ENCODE measurements around the gene EIF3D. TPM values are rescaled to one million over a fixed set of nuclear protein-coding genes. Genes with fewer than 3 reads are reported as not detected.

Gene EIF3D
- total RNA-seq, 2 donors from 2014 or later = 136 to 177 TPM

DNA sequence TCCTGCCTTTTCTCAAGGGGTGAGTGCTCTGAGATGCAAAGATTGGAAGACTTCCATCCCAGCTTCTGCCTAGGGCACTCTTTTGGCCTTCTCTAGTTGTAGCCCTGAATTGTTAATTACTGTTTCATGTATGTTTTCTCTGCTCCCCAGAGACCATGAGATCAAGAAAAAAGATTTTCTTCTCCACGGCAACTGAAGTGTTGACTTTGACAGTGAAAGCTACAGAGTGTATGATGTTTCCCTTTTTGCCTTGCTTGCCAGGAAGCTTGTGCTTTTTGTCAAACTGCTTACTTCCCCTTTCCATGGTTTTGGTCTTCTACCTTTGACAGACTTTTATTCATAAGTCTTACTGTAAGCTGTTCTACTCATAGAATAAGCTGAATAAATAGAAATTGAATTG is 23.3 kb upstream of the EIF3D start:
- WGBS, 2 donors = 36 to 75% methylated on average over 1 of the region's 1 CpG
- Histone ChIP-seq H3K27me3 (no peaks in the 10 kb centered on the region), H3K4me3 (no peak overlapping the region), H3K9me3 (no peaks in the 10 kb centered on the region), H3K27ac (no peak overlapping the region), H3K4me1 (no peaks in the 10 kb centered on the region), H3K36me3 (replicated peaks in 1 of 2; ENCODE audit: insufficient read depth in 1 of 2, low read depth in 2 of 2) (no peaks in the 10 kb centered on the region)
- intact Hi-C loops (cut with DNase I) = no loop called here
- TF ChIP-seq, protein P1, sequence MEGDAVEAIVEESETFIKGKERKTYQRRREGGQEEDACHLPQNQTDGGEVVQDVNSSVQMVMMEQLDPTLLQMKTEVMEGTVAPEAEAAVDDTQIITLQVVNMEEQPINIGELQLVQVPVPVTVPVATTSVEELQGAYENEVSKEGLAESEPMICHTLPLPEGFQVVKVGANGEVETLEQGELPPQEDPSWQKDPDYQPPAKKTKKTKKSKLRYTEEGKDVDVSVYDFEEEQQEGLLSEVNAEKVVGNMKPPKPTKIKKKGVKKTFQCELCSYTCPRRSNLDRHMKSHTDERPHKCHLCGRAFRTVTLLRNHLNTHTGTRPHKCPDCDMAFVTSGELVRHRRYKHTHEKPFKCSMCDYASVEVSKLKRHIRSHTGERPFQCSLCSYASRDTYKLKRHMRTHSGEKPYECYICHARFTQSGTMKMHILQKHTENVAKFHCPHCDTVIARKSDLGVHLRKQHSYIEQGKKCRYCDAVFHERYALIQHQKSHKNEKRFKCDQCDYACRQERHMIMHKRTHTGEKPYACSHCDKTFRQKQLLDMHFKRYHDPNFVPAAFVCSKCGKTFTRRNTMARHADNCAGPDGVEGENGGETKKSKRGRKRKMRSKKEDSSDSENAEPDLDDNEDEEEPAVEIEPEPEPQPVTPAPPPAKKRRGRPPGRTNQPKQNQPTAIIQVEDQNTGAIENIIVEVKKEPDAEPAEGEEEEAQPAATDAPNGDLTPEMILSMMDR (IDR thresholded peaks at IDR 0.05) = no peak
- no peak for TF ChIP-seq POLR2A (IDR thresholded peaks at IDR 0.05)
- no peak for DNase-seq
- no peak for ATAC-seq

DNA sequence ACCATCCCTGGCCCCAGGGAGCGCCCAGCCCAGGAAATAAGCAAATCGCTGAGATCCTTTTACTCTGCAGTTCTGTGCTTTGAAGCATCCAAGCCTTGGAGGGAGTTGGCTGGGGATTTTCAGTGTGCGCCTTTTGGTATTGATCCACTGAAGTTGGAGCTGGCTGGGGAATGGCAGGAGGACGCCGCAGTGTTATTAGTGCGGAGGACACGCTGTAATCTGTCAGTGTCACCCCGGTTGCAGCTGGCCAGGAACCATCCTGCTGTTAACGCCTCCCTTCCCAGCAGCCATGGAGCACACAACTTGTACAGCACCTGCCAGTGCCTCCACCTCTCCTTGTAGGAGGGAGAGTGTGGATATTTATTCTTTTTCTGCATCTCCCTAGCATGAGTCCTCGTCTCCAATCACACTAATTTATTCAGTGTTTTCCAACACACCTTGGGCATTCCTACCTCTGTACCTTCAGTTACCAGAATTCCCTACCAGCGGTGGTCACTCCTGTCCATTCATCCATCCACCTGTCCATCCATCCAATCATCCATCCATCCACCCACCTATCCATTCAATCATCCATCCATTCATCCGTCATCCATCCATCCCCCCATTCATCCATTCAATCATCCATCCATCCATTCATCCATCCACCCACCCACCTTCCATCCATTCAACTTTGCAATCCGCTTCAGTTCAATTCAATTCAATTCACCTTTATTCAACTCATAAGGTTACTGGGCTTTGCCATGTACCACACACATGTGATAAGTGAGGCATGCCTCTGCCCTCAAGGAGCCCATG is 21.9 kb upstream of the EIF3D start:
- H3K27ac ChIP-seq = no peak overlapping the region
- H3K4me3 ChIP-seq = no peak overlapping the region
- H3K9me3 ChIP-seq = no peaks in the 10 kb centered on the region
- H3K27me3 ChIP-seq = no peaks in the 10 kb centered on the region
- intact Hi-C loops (cut with DNase I) = no loop called here
- WGBS, 2 donors = 31 to 37% methylated on average over 11 to 13 of the region's 13 CpGs
- ATAC-seq = no peak
- peaks cover 3% of the 10 kb centered on the region for H3K4me1 ChIP-seq
- DNase-seq = no peak
- TF ChIP-seq, protein P1 (IDR thresholded peaks at IDR 0.05) = no peak
- no peak for TF ChIP-seq POLR2A (IDR thresholded peaks at IDR 0.05)
- H3K36me3 ChIP-seq (replicated peaks in 1 of 2; ENCODE audit: insufficient read depth in 1 of 2, low read depth in 2 of 2) = no peaks in the 10 kb centered on the region

DNA sequence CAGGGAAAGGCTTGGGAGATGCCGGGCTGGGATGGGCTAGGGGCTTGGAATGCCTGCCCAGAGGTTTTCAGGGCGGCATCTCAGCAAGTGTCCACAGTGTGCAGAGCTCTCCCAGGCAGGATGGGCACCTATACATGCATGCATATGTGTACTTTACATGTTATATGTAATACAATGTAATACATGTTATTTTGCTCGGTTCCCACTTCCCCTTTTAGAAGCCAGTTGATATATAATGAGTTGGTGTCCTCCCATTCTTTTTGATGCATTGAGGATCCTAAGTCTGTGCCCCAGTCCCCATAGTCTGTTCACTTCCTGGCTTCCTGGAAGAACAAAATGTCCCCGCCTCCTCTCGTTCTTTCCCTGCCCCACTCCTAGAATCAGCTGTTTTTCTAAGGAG is 20.1 kb upstream of the EIF3D start:
- Histone ChIP-seq H3K4me1 (peaks cover 3% of the 10 kb centered on the region), H3K36me3 (replicated peaks in 1 of 2; ENCODE audit: insufficient read depth in 1 of 2, low read depth in 2 of 2) (no peaks in the 10 kb centered on the region), H3K27ac (no peak overlapping the region), H3K9me3 (no peaks in the 10 kb centered on the region), H3K4me3 (no peak overlapping the region), H3K27me3 (no peaks in the 10 kb centered on the region)
- intact Hi-C loops (cut with DNase I) = loop anchor here (5.0 kb wide), 2 partner anchors 223 to 313 kb away; partner anchors contain the start of gene NCF4
- ATAC-seq (no peak), DNase-seq (no peak)
- 64 to 69% methylated on average over 5 of the region's 5 CpGs for WGBS, 2 donors
- TF ChIP-seq POLR2A (IDR thresholded peaks at IDR 0.05) = no peak
- TF ChIP-seq, protein P1 (IDR thresholded peaks at IDR 0.05) = no peak

DNA sequence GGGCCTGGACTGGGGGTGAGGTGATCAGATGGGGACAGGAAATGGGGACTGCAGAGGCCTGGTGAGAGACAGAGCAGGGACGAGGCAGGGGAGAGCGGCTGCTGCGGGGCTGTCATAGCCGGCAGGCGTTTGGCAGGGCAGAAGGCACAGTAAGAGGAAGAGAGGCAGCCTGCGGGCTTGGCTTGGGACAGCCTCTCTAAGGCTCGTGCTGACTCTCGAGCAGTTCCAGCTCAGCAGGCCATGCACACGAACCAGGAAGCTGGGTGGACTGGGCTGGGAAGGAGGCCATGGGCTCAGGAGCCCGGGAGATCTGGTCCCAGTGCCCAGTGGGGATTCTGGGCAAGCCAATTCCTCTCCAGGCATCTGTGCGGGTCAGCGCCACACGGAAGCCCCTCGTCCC is 19.6 kb upstream of the EIF3D start:
- Histone ChIP-seq H3K4me1 (peaks cover 3% of the 10 kb centered on the region), H3K36me3 (replicated peaks in 1 of 2; ENCODE audit: insufficient read depth in 1 of 2, low read depth in 2 of 2) (no peaks in the 10 kb centered on the region), H3K27ac (no peak overlapping the region), H3K4me3 (no peak overlapping the region), H3K27me3 (no peaks in the 10 kb centered on the region), H3K9me3 (no peaks in the 10 kb centered on the region)
- ATAC-seq = no peak
- intact Hi-C loops (cut with DNase I) = loop anchor here (5.0 kb wide), 2 partner anchors 224 to 314 kb away; partner anchors contain the start of gene NCF4
- WGBS, 2 donors = 62 to 63% methylated on average over 12 to 13 of the region's 14 CpGs
- TF ChIP-seq POLR2A (IDR thresholded peaks at IDR 0.05) = no peak
- TF ChIP-seq, protein P1 (IDR thresholded peaks at IDR 0.05) = no peak
- DNase-seq = no peak

DNA sequence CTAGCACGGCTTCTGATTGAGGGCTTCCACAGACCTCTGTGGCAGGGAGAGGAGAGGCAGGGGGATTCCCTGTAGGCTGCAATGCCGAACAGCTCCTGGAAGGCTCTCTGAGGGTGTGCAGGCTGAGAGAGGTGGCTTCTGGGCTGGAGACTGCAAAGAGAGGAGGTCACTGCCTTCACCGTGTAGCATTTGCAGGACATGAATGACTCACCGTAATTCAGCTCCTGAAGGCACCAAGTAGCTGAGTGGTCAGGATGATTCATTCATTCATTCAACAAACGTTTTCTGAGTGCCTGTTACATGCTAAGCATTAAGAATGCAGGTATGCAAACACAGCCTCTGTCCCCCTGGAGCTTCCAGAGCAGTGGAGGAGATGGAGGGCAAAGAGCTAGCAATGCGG is 18.0 kb upstream of the EIF3D start:
- TF ChIP-seq, protein P1 (IDR thresholded peaks at IDR 0.05) = no peak
- no peak for TF ChIP-seq POLR2A (IDR thresholded peaks at IDR 0.05)
- Histone ChIP-seq H3K4me1 (peaks cover 3% of the 10 kb centered on the region), H3K36me3 (replicated peaks in 1 of 2; ENCODE audit: insufficient read depth in 1 of 2, low read depth in 2 of 2) (no peaks in the 10 kb centered on the region), H3K9me3 (no peaks in the 10 kb centered on the region), H3K27me3 (no peaks in the 10 kb centered on the region), H3K4me3 (no peak overlapping the region), H3K27ac (no peak overlapping the region)
- 52 to 55% methylated on average over 6 of the region's 6 CpGs for WGBS, 2 donors
- DNase-seq = no peak
- intact Hi-C loops (cut with DNase I) = loop anchor here (5.0 kb wide), 2 partner anchors 225 to 315 kb away; partner anchors contain the start of gene NCF4
- ATAC-seq = no peak
